H1 (cell line): Measurements from ENCODE around the gene ABHD15. TPM values are rescaled to one million over a fixed set of nuclear protein-coding genes. Genes with fewer than 3 reads are reported as not detected.

Experiments used
- CTCF ChIA-PET: fragments of 300-600 bp; sonication (Branson Sonifier 250); formaldehyde crosslinking; loops from one replicate; lab custom pipeline; 2021; ENCODE audit not compliant: partially characterized antibody; lab: Charles Lee
- POLR2A ChIA-PET: fragments of 300-600 bp; sonication (Branson Sonifier 250); formaldehyde crosslinking; loops from one replicate; lab custom pipeline; 2021; ENCODE audit warnings: inconsistent platforms; ENCODE audit not compliant: partially characterized antibody; lab: Charles Lee
- DNase-seq, 2 experiments: peaks; one replicate each; pipeline versions ENCODE4 v3.0.0 to v3.0.0-alpha.2; 2010 to 2022; ENCODE audit warnings: low spot score in 2 of 2, low read depth in 1 of 2, mixed read lengths in 1 of 2
- FAIRE-seq: peaks from 2 replicates; lab custom pipeline; 2011; peaks lifted over from hg19 to GRCh38; lab: Jason Lieb, UNC
- H2AFZ ChIP-seq: 2 replicates; pipeline ENCODE4 v1.8.1; 2012; ENCODE audit warnings: low read length, inconsistent platforms
- H2AK5ac ChIP-seq: 2 replicates; pipeline ENCODE4 v1.6.1; 2013; ENCODE audit warnings: low read depth, low read length
- H2BK120ac ChIP-seq: replicated peaks from 2 replicates; pipeline ENCODE3; 2013; ENCODE audit warnings: low read depth, low read length, inconsistent platforms
- H2BK12ac ChIP-seq: 2 replicates; pipeline ENCODE4 v1.6.1; 2013; ENCODE audit warnings: low read depth, low read length
- H2BK15ac ChIP-seq: 2 replicates; pipeline ENCODE4 v1.6.1; 2013; ENCODE audit warnings: low read length
- H2BK20ac ChIP-seq: 2 replicates; pipeline ENCODE4 v1.6.1; 2013; ENCODE audit warnings: low read length
- H2BK5ac ChIP-seq: 2 replicates; pipeline ENCODE4 v1.6.1; 2013; ENCODE audit warnings: low read depth, low read length
- H3K14ac ChIP-seq: 2 replicates; pipeline ENCODE4 v1.6.1; 2013; ENCODE audit warnings: inconsistent platforms; ENCODE audit not compliant: insufficient read length
- H3K18ac ChIP-seq: 2 replicates; pipeline ENCODE4 v1.6.1; 2013; ENCODE audit warnings: low read length; ENCODE audit errors: extremely low read depth
- H3K23ac ChIP-seq: 2 replicates; pipeline ENCODE4 v1.6.1; 2013; ENCODE audit warnings: inconsistent platforms; ENCODE audit not compliant: insufficient read length
- H3K23me2 ChIP-seq: 2 replicates; pipeline ENCODE4 v1.6.1; 2013; ENCODE audit warnings: low read depth, low read length
- H3K27ac ChIP-seq: 2 replicates; pipeline ENCODE4 v1.6.1; 2011; ENCODE audit warnings: low read depth, low read length, inconsistent platforms
- H3K27me3 ChIP-seq, 4 experiments: replicated peaks in 1 of 4; 1 replicate in 1 of 4; 2 replicates in 3 of 4; pipeline versions ENCODE4 v1.6.1 to v1.8.1; 2011 to 2013; ENCODE audit warnings: low read length in 3 of 4, mild to moderate bottlenecking in 3 of 4, inconsistent platforms in 2 of 4, mixed read lengths in 2 of 4, moderate library complexity in 1 of 4; ENCODE audit not compliant: control insufficient read depth in 3 of 4, insufficient read depth in 3 of 4; ENCODE audit errors: extremely low read depth in 1 of 4
- H3K36me3 ChIP-seq, 4 experiments: 2 replicates each; pipeline versions ENCODE4 v1.6.1 to v1.8.1; 2011 to 2013; ENCODE audit warnings: mild to moderate bottlenecking in 4 of 4, low read length in 3 of 4, moderate library complexity in 2 of 4, control low read depth in 1 of 4, inconsistent platforms in 1 of 4; ENCODE audit not compliant: insufficient read depth in 4 of 4, control insufficient read depth in 2 of 4
- H3K4ac ChIP-seq: replicated peaks from 2 replicates; pipeline ENCODE3; 2013; ENCODE audit warnings: low read length, low read depth, mixed read lengths, inconsistent platforms; ENCODE audit not compliant: insufficient read length
- H3K4me1 ChIP-seq, 4 experiments: replicated peaks in 1 of 4; 1 replicate in 1 of 4; 2 replicates in 3 of 4; pipeline versions ENCODE4 v1.6.1 to v1.8.1; 2011 to 2013; ENCODE audit warnings: low read length in 3 of 4, inconsistent platforms in 2 of 4, mixed read lengths in 1 of 4; ENCODE audit not compliant: insufficient read depth in 4 of 4, control insufficient read depth in 3 of 4
- H3K4me2 ChIP-seq, 2 experiments: 2 replicates each; pipeline versions ENCODE4 v1.6.1 to v1.8.1; 2011 to 2013; ENCODE audit warnings: low read depth in 2 of 2, low read length in 2 of 2, control low read depth in 1 of 2, inconsistent platforms in 1 of 2, mild to moderate bottlenecking in 1 of 2; ENCODE audit not compliant: insufficient read depth in 1 of 2
- H3K4me3 ChIP-seq, 4 experiments: fragments of 200-600, 300-600 bp in 1 of 4; sonication (generic), shearing (Covaris generic), sonication (Bioruptor Twin) in 1 of 4; 2 replicates each; pipeline versions ENCODE4 v1.5.1 to v1.8.1; 2011 to 2016; ENCODE audit warnings: low read length in 4 of 4, low read depth in 3 of 4, control low read depth in 2 of 4, inconsistent platforms in 2 of 4, mild to moderate bottlenecking in 2 of 4, mixed read lengths in 1 of 4, moderate library complexity in 1 of 4; ENCODE audit not compliant: insufficient read depth in 2 of 4; ENCODE audit errors: extremely low read depth in 1 of 4
- H3K56ac ChIP-seq: replicated peaks from 2 replicates; pipeline ENCODE3; 2013; ENCODE audit warnings: low read depth, mild to moderate bottlenecking, mixed read lengths, low read length, inconsistent platforms; ENCODE audit not compliant: insufficient read length
- H3K79me1 ChIP-seq: 2 replicates; pipeline ENCODE4 v1.6.1; 2013; ENCODE audit warnings: low read depth, low read length, control low read depth
- H3K79me2 ChIP-seq, 2 experiments: 2 replicates each; pipeline versions ENCODE4 v1.6.1 to v1.8.1; 2012 to 2013; ENCODE audit warnings: low read length in 2 of 2, mild to moderate bottlenecking in 2 of 2, inconsistent platforms in 1 of 2; ENCODE audit not compliant: insufficient read depth in 2 of 2, control insufficient read depth in 1 of 2
- H3K9ac ChIP-seq, 4 experiments: replicated peaks in 1 of 4; 1 replicate in 1 of 4; 2 replicates in 3 of 4; pipeline versions ENCODE4 v1.6.1 to v1.8.1; 2011 to 2013; ENCODE audit warnings: low read depth in 3 of 4, low read length in 3 of 4, control low read depth in 2 of 4, mild to moderate bottlenecking in 2 of 4, moderate library complexity in 2 of 4, inconsistent platforms in 1 of 4; ENCODE audit errors: extremely low read depth in 1 of 4
- H3K9me3 ChIP-seq, 2 experiments: 2 replicates each; pipeline versions ENCODE4 v1.6.1 to v1.8.1; 2012 to 2013; ENCODE audit warnings: mild to moderate bottlenecking in 2 of 2, moderate library complexity in 2 of 2, control low read depth in 1 of 2, inconsistent platforms in 1 of 2, low read depth in 1 of 2, low read length in 1 of 2, mixed read lengths in 1 of 2; ENCODE audit not compliant: insufficient read depth in 2 of 2
- H4K20me1 ChIP-seq, 2 experiments: replicated peaks in 1 of 2; 2 replicates each; pipeline versions ENCODE3 to v1.8.1; 2011 to 2013; ENCODE audit warnings: inconsistent platforms in 2 of 2, low read length in 2 of 2, mild to moderate bottlenecking in 1 of 2; ENCODE audit not compliant: insufficient read depth in 2 of 2, control insufficient read depth in 1 of 2
- H4K5ac ChIP-seq: 2 replicates; pipeline ENCODE4 v1.6.1; 2013; ENCODE audit warnings: low read length, low read depth, mixed read lengths, inconsistent platforms; ENCODE audit not compliant: insufficient read length
- H4K8ac ChIP-seq: 2 replicates; pipeline ENCODE4 v1.8.0; 2013; ENCODE audit warnings: mild to moderate bottlenecking, moderate library complexity, low read length, inconsistent platforms; ENCODE audit not compliant: insufficient read depth; ENCODE audit errors: extremely low read depth
- H4K91ac ChIP-seq: replicated peaks from 2 replicates; pipeline ENCODE3; 2013; ENCODE audit warnings: low read length, mixed read lengths, inconsistent platforms; ENCODE audit not compliant: insufficient read length
- EZH2 ChIP-seq: fragments of 200-600 bp; sonication (generic); IDR thresholded peaks from 2 replicates; pipeline ENCODE4 v1.7.1; 2012; ENCODE audit warnings: low read depth, mild to moderate bottlenecking, moderate library complexity, low read length, inconsistent platforms; ENCODE audit not compliant: severe bottlenecking
- FOSL1 ChIP-seq: IDR thresholded peaks from 2 replicates; pipeline ENCODE4 v1.6.1; 2011; ENCODE audit warnings: mild to moderate bottlenecking, low read depth, low read length, moderate library complexity; ENCODE audit not compliant: insufficient read depth
- SIN3A ChIP-seq, 2 experiments: IDR thresholded peaks in 1 of 2; conservative IDR thresholded peaks in 1 of 2; 2 replicates each; pipeline ENCODE4 v1.6.1; 2011 to 2012; ENCODE audit warnings: low read length in 2 of 2, improper control_type of control experiment in 1 of 2, low read depth in 1 of 2, mild to moderate bottlenecking in 1 of 2
- TAF1 ChIP-seq: IDR thresholded peaks from 2 replicates; pipeline ENCODE4 v1.6.1; 2011; ENCODE audit warnings: mild to moderate bottlenecking, low read depth, low read length
- TCF12 ChIP-seq: IDR thresholded peaks from 2 replicates; pipeline ENCODE4 v1.6.1; 2011; ENCODE audit warnings: low read depth, mild to moderate bottlenecking, low read length
- WGBS, 2 experiments: shearing (Covaris generic) in 1 of 2; methylation state at CpG; one replicate each; pipeline versions ENCODE4 v1.1.6 to v1.1.7; 2013 to 2015; ENCODE audit warnings: low lambda C conversion rate in 2 of 2, mixed read lengths in 2 of 2, inconsistent platforms in 1 of 2, low coverage in 1 of 2, missing lambda C conversion rate in 1 of 2; ENCODE audit not compliant: insufficient replicate concordance in 2 of 2, insufficient coverage in 1 of 2, insufficient read length in 1 of 2; ENCODE audit errors: extremely low coverage in 1 of 2, missing lambda C conversion rate in 1 of 2; 5-methylcytosine and 5-hydroxymethylcytosine counted together
- polyA plus RNA-seq, 7 experiments: library from polyadenylated mRNA; depleted of rRNA in 3 of 7; stranded (reverse) in 5 of 7; unstranded in 2 of 7; fragments of >200 nt in 5 of 7; fragments of 200-250 nt in 2 of 7; gene quantifications; 1 replicate in 5 of 7; 2 replicates in 1 of 7; 4 replicates in 1 of 7; pipeline versions ENCODE4 v1.2.1 to v1.2.3, GENCODE V29; 2011 to 2013; ENCODE audit warnings: missing spikeins in 2 of 7, mixed read lengths in 2 of 7
- total RNA-seq: library from RNA; stranded (reverse); fragmentation: NEBNext Ultra II Directional; extraction: Animal tissue kit (Norgen Biotek cat#: 25700); gene quantifications from 2 replicates; pipeline ENCODE4 v1.2.1, GENCODE V29; 2021

ABHD15 gene
- total and polyA plus RNA-seq, 2 of the 8 experiments (the other 6 are each of a cell fraction or from before 2014, with no cell fraction given) = 0.88 to 1.7 TPM

DNA sequence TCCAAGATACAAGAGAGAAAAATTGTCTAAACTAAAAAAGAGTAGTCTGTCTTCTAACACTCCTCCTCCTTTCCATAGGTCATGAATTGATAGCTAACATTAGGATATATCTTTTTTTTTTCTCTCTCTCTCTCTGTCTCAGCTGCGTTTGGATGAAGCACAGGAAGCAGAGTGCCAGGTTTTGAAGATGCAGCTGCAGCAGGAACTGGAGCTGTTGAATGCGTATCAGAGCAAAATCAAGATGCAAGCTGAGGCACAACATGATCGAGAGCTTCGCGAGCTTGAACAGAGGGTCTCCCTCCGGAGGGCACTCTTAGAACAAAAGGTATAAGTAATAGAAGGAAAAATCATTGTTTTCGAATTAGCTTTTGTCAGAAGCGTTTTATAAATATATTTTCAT lies 32.9 kb downstream of the ABHD15 start:
- 96% methylated on average over 8 of the region's 8 CpGs; no CpG with 5 or more reads in 1 of the 2 experiments for WGBS, 2 experiments
- H2AK5ac ChIP-seq = no peak overlapping the region
- peaks cover 0 to 5% of the 10 kb centered on the region in 2 experiments; a peak in 1 of 4 replicates for H3K9me3 ChIP-seq
- POLR2A ChIA-PET = interaction anchor here (1.2 kb wide), 1 partner anchor 19 kb away, joined by 3 read pairs; no protein-coding TSS in a partner anchor
- peaks cover 5 to 56% (median 30%) of the 10 kb centered on the region in 4 experiments; a peak in 6 of 8 replicates for H3K36me3 ChIP-seq
- no peak overlapping the region for H3K9ac ChIP-seq
- H4K5ac ChIP-seq = no peak overlapping the region
- H3K4me2 ChIP-seq = no peak overlapping the region
- H3K79me1 ChIP-seq = no peaks in the 10 kb centered on the region
- no peaks in the 10 kb centered on the region for H3K79me2 ChIP-seq
- H2AFZ ChIP-seq = no peak overlapping the region
- H4K8ac ChIP-seq = no peak overlapping the region; the same call in 1 of the 2 replicates
- CTCF ChIA-PET = interaction anchor here (0.7 to 1.5 kb wide), 5 partner anchors 12 to 399 kb away, joined by 3 to 7 read pairs (median 3); no protein-coding TSS in a partner anchor
- H2BK5ac ChIP-seq = no peak overlapping the region
- H2BK20ac ChIP-seq = no peak overlapping the region
- no peak overlapping the region for H3K23ac ChIP-seq
- no peak for FAIRE-seq
- no peak overlapping the region for H3K56ac ChIP-seq
- no peak overlapping the region for H3K4ac ChIP-seq
- H2BK120ac ChIP-seq = no peak overlapping the region
- H3K27me3 ChIP-seq = no peaks in the 10 kb centered on the region
- H3K23me2 ChIP-seq = no peaks in the 10 kb centered on the region
- no peak overlapping the region for H2BK12ac ChIP-seq
- no peaks in the 10 kb centered on the region for H3K4me1 ChIP-seq
- H4K20me1 ChIP-seq = no peaks in the 10 kb centered on the region
- no peak overlapping the region for H3K14ac ChIP-seq
- no peak overlapping the region for H3K27ac ChIP-seq
- no peak overlapping the region for H4K91ac ChIP-seq
- TF ChIP-seq SIN3A (conservative IDR thresholded peaks at IDR 0.05 in 1 of 2, IDR thresholded peaks at IDR 0.05 in 1 of 2; ENCODE audit: low read depth in 1 of 2, low read length in 2 of 2) (no peak), TAF1 (no peak), TCF12 (no peak), EZH2 (no peak), FOSL1 (no peak)
- H3K18ac ChIP-seq = no peak overlapping the region
- no peak overlapping the region for H2BK15ac ChIP-seq
- DNase-seq = no peak
- H3K4me3 ChIP-seq = no peak overlapping the region
